SKM-1 treated with dmso at 0.1 percent for 144 hours (cell line): ENCODE results near the gene SH3TC1.

Experiments
- DNase-seq: peaks from one replicate; lab custom pipeline; 2025; ENCODE audit not compliant: unreplicated experiment; lab: John Stamatoyannopoulos, UW

SH3TC1 gene

DNA sequence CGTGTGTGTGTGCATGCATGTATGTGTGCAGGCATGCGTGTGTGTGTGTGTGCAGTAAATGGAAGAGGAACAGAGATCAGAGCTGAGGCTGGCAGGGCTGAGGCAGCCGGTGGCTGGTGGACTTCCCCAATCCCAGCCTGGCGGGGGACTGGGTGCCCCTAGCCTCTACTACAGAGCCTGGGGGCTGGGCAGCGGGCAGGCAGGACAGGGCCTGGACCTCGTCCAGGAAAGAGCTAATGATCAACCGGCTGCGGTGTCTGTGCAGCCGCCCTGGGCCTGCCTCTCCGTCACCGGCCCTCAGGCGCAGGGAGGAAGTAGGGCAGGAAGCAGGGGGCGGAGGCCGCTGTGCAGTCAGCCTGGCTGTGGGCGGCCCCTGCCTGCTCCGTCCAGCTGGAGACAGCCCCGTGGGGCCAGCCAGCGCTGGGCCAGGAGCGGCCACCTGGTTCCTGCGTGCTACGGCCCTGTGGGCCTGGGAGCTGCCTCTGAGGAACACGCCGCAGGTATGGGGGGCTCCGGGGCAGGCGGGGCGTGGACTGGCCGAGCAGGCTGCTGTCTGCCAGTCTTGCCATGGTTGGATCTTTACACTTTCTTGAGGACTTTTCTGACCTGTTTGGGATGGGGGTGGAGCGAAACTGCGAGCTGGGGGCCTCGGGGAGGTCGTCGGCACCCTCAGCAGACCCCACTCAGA is at the start of gene SH3TC1:
TSS of gene SH3TC1 (plus strand) at position 385 of the 688 bp plus-strand sequence. CDS start 5,905 bp downstream, outside the sequence.
- peak; percentile 96 for DNase-seq

DNA sequence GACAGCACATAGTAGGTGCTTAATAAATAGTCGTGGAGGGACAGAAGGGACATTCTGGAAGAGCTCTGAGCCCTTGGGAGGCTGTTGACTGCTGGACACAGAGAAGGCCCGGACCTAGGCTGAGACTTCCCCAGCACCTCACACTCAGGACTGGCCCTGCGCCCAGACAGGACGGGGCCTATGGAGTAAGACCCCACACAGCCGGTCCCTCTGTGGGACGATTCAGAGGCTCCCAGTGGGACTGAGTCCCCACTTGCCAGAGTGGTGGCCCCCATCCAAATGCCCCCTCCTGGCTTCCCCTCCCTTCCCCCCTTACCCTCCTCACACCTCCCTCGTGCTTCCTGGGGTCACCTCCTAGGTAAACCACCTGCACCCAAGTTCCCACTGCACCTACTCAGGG is 49.4 kb upstream of the SH3TC1 start:
- no peak for DNase-seq

DNA sequence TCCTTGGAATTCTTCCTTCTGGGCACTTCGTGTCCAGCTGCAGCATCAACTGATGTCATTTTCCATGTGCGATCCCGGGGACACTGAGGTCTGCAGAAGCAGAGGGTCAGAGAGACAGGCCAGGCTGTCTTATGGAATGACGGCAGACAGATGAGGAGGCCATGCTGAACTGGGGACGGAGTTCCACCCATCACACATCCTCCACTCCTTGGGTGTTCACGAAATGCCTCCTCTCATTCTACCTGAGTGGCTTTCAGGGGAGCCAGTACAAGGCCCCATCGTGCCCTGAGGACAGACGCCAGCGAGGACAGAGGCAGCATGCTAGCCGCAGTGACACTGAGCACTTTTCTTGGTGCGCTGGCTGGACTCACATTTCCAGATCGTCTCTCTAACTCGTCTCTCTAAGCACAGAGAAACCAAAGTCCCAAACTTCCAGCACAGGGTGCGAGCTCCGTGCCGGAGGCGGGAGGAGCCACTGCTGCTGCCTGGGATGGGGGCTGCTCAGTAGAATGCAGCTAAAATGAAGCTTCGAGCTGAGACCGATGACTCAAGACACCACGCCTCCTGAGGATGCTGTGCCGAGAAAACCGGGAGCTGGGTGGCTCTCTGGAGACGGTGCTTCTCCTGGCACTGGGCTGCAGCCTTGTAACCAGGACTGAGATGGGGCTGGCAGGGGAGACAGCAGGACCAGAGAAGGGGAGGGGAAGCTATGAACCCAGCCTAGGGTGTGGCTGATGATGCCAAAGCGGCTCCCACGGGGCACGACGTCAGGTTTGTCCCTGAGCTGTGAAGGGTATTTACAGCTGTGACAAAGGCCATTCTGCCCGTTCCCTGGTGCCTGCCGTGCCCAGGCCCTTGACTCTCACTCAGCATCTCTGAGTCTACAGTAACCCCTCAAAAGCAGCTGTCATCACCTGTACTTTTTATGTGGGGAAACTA is 48.7 kb upstream of the SH3TC1 start:
- no peak for DNase-seq

- DNase-seq = no peak
Observed at GRCh38 chr4:8151165-8151650, 47.9 kb upstream of the SH3TC1 start.

- no peak for DNase-seq
Observed at GRCh38 chr4:8152090-8152864, 46.8 kb upstream of the SH3TC1 start.

DNA sequence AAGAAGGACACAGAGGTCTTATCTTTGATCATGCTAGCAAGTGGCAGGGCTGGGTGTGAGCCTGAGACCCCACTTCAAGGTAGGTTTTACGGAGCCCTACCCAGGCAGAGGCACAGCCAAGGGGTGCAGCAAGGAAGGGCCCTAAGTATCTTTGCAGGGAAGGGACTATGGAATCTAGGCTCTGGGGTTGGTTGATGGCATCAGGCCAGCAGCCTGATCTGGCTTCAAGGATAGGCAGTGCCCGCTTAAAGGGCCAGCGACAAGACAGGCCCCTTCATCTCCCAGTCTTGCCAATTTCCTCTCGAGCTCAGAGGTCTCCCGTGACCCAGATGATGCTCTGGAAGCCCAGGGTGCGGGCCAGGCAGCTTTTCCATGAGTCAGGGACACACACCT is 46.2 kb upstream of the SH3TC1 start:
- DNase-seq = no peak

DNA sequence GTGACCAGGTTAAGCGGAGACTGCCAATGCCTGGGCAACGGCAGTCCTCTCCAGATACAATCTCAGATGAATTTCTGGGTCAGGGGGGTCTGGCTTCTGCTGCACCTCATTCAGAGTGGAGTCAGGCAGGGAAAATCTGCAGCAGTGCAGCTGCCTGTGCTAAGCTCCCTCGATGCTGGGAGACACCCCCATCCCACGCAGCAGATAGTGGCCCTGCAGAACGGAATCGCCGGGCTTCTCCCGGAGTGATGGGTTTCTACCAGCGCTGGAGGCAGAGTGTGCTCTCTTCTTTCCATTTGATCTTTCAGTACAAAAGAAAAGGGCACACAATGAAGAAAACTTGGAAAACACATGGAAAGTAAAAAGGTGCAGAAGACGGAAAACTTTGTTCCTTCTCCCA is 45.6 kb upstream of the SH3TC1 start:
- DNase-seq = no peak

- DNase-seq = no peak
Observed at GRCh38 chr4:8155048-8155447, 44.0 kb upstream of the SH3TC1 start.

DNA sequence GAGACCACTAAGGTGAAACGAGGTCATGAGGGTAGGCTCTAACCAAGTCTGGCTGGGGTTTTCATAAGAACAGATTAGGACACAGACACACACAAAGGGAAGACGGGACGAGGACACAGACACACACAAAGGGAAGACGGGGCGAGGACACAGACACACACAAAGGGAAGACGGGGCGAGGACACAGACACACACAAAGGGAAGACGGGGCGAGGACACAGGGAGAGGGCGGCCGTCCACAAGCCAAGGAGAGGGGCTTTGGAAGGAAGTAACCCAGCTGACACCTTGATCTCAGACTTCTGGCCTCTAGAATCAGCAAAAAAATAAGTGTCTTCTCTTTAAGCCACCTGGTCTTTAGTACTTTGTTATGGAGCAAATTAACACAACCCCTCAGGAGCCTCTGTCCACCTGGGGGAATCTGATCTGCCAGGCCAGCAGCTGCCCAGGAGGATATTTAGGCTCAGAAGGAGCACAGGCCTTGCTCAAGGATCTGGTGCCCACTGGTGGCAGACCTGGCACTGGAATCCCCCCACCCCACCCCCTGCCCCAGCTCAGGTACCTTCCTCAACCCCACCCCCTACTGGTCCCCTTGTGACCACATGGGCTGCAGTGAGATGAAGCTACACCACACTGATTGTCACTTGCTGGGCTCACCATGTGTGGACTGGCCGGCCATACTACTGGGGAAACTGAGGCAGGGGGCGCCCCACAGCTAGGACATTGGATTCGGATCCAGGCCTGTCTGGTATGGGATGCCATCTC is 43.2 kb upstream of the SH3TC1 start:
- no peak for DNase-seq

DNA sequence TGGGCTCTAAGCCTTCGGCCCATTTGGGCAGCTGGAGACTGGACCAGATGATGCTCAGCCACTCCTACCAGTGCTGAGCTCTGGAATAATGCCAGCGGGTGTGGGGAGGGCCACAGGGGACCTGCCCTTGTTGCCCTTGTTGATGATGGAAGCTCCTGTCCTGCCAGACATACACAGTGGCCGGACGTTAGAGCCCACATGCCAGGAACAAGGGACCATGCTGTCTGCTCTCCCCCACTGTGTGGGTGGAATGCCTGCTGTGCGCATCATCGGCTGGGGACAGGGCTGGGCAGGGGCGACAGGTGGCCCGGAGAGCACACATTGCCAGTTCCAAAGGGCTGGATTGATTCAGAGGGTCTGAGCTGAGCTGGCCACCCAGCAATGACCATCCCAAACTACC is 42.5 kb upstream of the SH3TC1 start:
- DNase-seq = no peak

GRCh38 chr4:8157496-8157895 is 41.6 kb upstream of the SH3TC1 start:
- DNase-seq = no peak

DNA sequence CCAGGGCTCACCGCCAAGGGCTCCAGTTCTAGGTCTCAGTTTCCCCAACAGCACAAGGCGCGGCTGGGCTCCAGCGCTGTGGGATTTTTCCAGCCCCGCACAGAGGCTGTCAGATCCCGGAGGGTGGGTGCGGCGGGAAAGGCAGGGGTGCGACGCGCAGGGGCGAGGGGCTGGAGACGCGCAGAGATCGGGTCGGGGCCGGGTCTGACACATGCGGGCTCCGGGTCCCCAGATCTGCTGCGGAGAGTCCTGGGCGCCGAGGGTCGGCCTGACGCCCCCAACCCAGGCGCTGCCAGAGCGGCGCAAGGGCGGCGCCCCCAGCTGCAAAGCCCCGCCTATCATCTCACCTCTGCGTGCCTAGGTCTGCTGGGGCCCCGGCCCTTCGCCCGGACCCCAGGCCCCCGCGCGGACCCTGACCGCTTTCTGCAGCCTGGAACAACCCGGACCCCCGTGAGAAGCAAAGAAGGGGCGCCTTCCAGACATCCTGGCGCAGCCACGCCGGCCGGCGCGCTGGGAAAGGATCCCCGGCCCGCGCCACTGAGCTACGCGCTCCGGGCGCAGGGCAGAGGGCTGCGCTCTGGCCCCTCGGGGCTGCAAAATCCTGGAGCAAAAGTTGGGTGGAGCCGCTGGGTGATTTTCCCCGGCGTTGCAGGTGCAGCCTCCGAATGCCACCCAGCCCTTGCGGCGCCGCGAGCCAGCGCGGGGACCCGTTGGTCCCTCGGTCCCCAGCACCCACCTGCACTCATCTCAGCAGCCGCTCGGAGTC is 41.0 kb upstream of the SH3TC1 start:
- DNase-seq = no peak

- peak; percentile 99 for DNase-seq
Observed at GRCh38 chr4:8158710-8159536, 40.2 kb upstream of the SH3TC1 start, which contains the start of gene ABLIM2. ABLIM2 (minus strand) TSS chr4:8158813; CDS start chr4:8158689, 124 bp downstream.

DNA sequence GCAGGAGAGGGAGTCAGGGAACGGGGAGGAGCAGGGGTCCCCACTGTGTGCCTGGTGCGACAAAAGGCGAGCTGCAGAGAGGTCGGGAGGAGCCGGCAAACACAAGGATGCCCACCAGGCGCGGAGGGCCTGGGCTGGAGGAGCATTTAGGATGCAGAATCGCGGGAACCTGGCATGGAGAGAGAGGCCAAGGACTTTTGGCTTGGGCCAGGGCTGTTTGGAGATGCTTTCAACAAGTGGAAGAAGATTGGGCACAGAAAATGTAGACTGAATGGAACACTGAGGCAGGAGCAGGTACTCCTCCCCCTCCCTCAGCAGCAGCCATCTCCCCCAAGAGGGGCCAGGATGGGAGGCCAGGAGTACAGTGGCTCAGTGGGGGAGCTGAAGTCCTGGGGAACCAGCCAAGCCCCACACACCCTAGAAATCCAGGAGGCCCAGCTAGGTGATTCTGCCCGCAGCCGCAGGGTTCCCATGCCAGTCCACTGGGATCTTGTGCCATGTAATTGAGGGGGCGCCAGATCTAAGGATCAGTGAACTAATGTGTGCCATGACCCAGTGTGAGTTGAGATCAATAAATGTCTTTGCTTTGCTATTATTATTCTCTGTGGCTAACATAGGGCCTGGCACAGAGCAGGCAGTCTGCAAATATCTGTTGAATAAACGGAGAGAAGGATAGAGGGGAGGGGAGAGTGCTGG is 39.4 kb upstream of the SH3TC1 start:
- no peak for DNase-seq

- no peak for DNase-seq
Observed at GRCh38 chr4:8160233-8160560, 38.9 kb upstream of the SH3TC1 start.

DNA sequence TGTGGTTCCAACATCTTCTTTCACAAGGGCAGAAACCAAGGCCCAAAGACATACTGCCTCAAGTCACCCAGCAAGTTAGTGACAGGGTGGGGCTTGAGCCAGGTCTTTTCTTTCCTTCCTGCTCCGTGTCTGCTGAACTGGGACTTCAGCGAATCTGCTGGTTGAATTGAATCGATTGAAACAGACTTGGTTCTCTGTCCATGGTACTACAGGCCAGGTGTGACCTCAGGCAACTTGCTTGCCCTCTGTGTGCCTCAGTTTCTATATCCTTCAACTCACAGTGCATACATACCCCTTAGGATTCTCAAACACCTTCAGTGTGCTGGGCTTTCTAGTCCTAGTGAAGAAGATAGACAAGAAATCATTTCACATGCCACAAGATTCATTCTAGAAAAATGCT is 38.5 kb upstream of the SH3TC1 start:
- no peak for DNase-seq

DNA sequence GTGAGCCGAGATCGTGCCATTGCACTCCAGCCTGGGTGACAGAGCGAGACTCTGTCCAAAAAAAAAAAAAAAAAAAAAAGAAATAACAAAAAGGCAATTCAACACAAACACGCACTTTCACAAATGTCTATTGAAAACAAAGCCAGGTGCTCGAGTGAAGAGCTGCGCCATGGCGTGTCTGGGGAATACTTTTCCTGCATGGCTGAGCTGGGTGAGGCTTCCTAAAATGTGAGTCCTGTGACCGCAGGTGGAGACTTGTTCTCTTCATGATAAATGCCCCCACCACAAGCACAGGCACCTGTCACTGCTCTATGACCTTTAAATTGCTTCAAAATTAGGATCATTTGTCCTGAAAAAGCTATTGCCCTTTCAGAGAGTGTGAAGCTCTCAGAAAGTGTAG is 36.5 kb upstream of the SH3TC1 start:
- DNase-seq = no peak

- DNase-seq = no peak
Observed at GRCh38 chr4:8163026-8163425, 36.1 kb upstream of the SH3TC1 start.
